Retina (tissue), 1 donor: Measurements from ENCODE around the gene COL26A1.
"Not testable (repeated sequence)": the region's sequence is repeated elsewhere in the genome, so short reads cannot be mapped to it uniquely, and the experiment has no call there.

Experiments used
- DNase-seq: peaks from one replicate; pipeline ENCODE4 v3.0.0-alpha.2; 2016

COL26A1 gene

GRCh38 chr7:101555269-101555920, 192.7 kb downstream of the COL26A1 start:
- DNase-seq: no peak

- DNase-seq: no peak
Observed at GRCh38 chr7:101555921-101556275, 193.2 kb downstream of the COL26A1 start.

GRCh38 chr7:101556453-101556968, 193.8 kb downstream of the COL26A1 start:
- DNase-seq: no peak

- no peak for DNase-seq
Observed at GRCh38 chr7:101557421-101557820, 194.7 kb downstream of the COL26A1 start.

GRCh38 chr7:101557978-101558741, 195.5 kb downstream of the COL26A1 start:
- DNase-seq: no peak

- no peak for DNase-seq
Observed at GRCh38 chr7:101558742-101559325, 196.2 kb downstream of the COL26A1 start.

GRCh38 chr7:101559586-101559985, 196.9 kb downstream of the COL26A1 start:
- DNase-seq: no peak

GRCh38 chr7:101560021-101560420, 197.3 kb downstream of the COL26A1 start:
- not testable (repeated sequence) for DNase-seq

- DNase-seq: no peak
Observed at GRCh38 chr7:101560856-101561255, 198.2 kb downstream of the COL26A1 start.

- not testable (repeated sequence) for DNase-seq
Observed at GRCh38 chr7:101561293-101561692, 198.6 kb downstream of the COL26A1 start.

GRCh38 chr7:101562531-101563197, 200.0 kb downstream of the COL26A1 start:
- DNase-seq: no peak

GRCh38 chr7:101563198-101563901, 200.7 kb downstream of the COL26A1 start:
- no peak for DNase-seq

GRCh38 chr7:101563943-101564777, 201.5 kb downstream of the COL26A1 start:
- no peak for DNase-seq

GRCh38 chr7:101564778-101565211, 202.1 kb downstream of the COL26A1 start:
- no peak for DNase-seq

GRCh38 chr7:101565601-101566209, 203.0 kb downstream of the COL26A1 start:
- DNase-seq: no peak

- no peak for DNase-seq
Observed at GRCh38 chr7:101567230-101567629, 204.6 kb downstream of the COL26A1 start.

GRCh38 chr7:101572156-101572555, 209.5 kb downstream of the COL26A1 start:
- no peak for DNase-seq

GRCh38 chr7:101575168-101575567, 212.5 kb downstream of the COL26A1 start:
- DNase-seq: no peak

GRCh38 chr7:101575721-101576120, 213.0 kb downstream of the COL26A1 start:
- DNase-seq: no peak

GRCh38 chr7:101576998-101577397, 214.3 kb downstream of the COL26A1 start:
- DNase-seq: no peak

- DNase-seq: no peak
Observed at GRCh38 chr7:101578552-101578951, 215.9 kb downstream of the COL26A1 start.
